Measurements from ENCODE around the gene RPS10.

DNA sequence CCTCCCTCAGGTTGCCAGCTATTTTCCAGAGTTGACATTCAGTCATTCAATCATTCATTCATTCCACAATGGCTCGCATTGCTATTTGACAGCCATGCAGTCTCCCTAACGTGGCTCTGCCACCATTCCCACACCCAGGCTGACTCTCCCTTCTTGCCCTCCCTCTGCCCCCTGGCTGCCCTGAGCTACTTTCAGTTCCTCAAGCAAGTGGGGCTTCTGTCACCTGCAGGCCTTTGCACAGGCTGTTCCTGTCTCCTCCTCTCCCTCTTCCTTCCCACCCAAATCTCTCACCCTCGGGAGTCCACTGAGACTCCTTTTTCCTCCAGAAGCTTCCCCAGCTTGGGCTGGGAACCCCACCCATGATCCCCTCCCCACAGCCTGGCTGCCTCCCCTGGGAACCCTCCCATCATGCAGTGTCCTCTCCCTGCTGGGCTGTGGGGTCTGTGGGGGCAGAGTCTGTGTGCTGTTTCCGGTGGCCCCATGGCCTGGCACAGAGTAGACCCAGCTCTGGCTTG, 42.6 kb upstream of the RPS10 start:
- TF ChIP-seq CTCF (conservative IDR thresholded peaks at IDR 0.05) (no peak), ZFX (IDR thresholded peaks at IDR 0.05) (no peak)

Data from C4-2B (cell line).